ENCODE results near the gene LEO1.

The LEO1 gene

GRCh38 chr15:51952805-51953204, 18.8 kb downstream of the LEO1 start:
- CTCF ChIA-PET, result no interaction called here
- POLR2A ChIA-PET, result no interaction called here

DNA sequence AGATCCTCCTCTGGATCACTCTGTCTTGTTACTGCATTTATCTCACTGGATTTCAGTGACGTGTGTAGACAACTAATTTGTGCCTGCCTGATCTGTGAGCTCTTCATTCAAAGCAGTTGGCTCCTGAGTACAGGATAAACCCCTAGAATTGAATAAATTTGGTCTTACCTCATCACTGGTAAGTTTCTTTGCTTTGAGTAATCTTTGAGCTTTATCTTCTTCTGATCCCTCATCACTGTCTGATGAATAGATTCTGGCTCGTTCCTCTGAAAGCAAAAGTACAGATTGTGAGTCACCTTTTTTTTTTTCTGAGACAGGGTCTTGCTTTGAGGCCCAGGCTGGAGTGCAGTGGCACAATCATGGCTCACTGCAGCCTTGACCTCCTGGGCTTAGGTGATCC, 24.5 kb downstream of the LEO1 start:
- no peak for DNase-seq (ENCODE audit: extremely low spot score)
- TF ChIP-seq CTBP1 (IDR thresholded peaks at IDR 0.05; ENCODE audit: borderline replicate concordance), result no peak
- TF ChIP-seq FOXK2 (IDR thresholded peaks at IDR 0.05), result no peak
- no peak for TF ChIP-seq FOXM1 (IDR thresholded peaks at IDR 0.05; ENCODE audit: borderline replicate concordance)
- TF ChIP-seq BHLHE40 (IDR thresholded peaks at IDR 0.05; ENCODE audit: borderline replicate concordance), result no peak
- no peak for TF ChIP-seq PKNOX1 (IDR thresholded peaks at IDR 0.05)
- ChIA-PET POLR2A (no interaction called here), CTCF (no interaction called here)

More at GRCh38 chr15:51952805-51953204, 18.8 kb downstream of the LEO1 start:
- TF ChIP-seq NFRKB (IDR thresholded peaks at IDR 0.05) (no peak), HDGF (IDR thresholded peaks at IDR 0.05; ENCODE audit: borderline replicate concordance) (no peak), ARNT (IDR thresholded peaks at IDR 0.05) (no peak), BHLHE40 (IDR thresholded peaks at IDR 0.05; ENCODE audit: borderline replicate concordance) (no peak), L3MBTL2 (conservative IDR thresholded peaks at IDR 0.05) (no peak), CTBP1 (IDR thresholded peaks at IDR 0.05; ENCODE audit: borderline replicate concordance) (no peak), SP1 (IDR thresholded peaks at IDR 0.05) (no peak), TARDBP (IDR thresholded peaks at IDR 0.05) (no peak), PKNOX1 (IDR thresholded peaks at IDR 0.05) (no peak)
- no peak for DNase-seq (ENCODE audit: extremely low spot score)

DNA sequence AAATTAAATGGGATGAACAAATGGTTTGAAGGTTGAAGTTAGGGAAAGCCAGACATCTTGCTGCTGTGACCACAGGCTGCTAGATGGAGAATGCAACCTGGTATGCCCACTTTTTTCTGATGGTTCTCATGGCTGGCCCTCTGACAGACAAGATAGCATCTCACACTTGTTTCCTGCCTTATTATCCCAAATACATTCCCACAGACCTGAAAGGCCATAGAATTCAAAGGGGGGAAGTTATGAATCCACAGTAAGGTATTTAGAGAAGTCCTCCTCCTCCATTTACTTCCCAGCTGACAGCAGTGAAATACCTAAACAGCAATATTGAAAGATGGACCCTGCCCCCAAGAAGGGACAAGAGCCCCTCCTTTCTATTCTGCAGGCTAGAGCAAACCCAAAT, 32.4 kb downstream of the LEO1 start:
- CTCF ChIA-PET, result no interaction called here
- POLR2A ChIA-PET, result no interaction called here
- DNase-seq (ENCODE audit: extremely low spot score), result no peak
- no peak for TF ChIP-seq LEF1 (IDR thresholded peaks at IDR 0.05; ENCODE audit: borderline replicate concordance)
- no peak for TF ChIP-seq FOXK2 (IDR thresholded peaks at IDR 0.05)

GRCh38 chr15:51938286-51938685, 33.3 kb downstream of the LEO1 start:
- CTCF ChIA-PET, result no interaction called here
- DNase-seq (ENCODE audit: extremely low spot score), result no peak
- no peak for TF ChIP-seq CTBP1 (IDR thresholded peaks at IDR 0.05; ENCODE audit: borderline replicate concordance)
- no peak for TF ChIP-seq SP1 (IDR thresholded peaks at IDR 0.05)
- TF ChIP-seq NFRKB (IDR thresholded peaks at IDR 0.05), result no peak
- TF ChIP-seq TARDBP (IDR thresholded peaks at IDR 0.05), result no peak
- TF ChIP-seq ZNF384 (IDR thresholded peaks at IDR 0.05), result no peak
- TF ChIP-seq SUZ12 (IDR thresholded peaks at IDR 0.05), result no peak
- no peak for TF ChIP-seq ELF4 (IDR thresholded peaks at IDR 0.05)
- TF ChIP-seq PKNOX1 (IDR thresholded peaks at IDR 0.05), result no peak
- TF ChIP-seq FOXA1 (IDR thresholded peaks at IDR 0.05), result no peak
- no peak for TF ChIP-seq FOXK2 (IDR thresholded peaks at IDR 0.05)
- POLR2A ChIA-PET, result no interaction called here

- ChIA-PET POLR2A (no interaction called here), CTCF (no interaction called here)
Observed at GRCh38 chr15:51936105-51936478, 35.5 kb downstream of the LEO1 start.

DNA sequence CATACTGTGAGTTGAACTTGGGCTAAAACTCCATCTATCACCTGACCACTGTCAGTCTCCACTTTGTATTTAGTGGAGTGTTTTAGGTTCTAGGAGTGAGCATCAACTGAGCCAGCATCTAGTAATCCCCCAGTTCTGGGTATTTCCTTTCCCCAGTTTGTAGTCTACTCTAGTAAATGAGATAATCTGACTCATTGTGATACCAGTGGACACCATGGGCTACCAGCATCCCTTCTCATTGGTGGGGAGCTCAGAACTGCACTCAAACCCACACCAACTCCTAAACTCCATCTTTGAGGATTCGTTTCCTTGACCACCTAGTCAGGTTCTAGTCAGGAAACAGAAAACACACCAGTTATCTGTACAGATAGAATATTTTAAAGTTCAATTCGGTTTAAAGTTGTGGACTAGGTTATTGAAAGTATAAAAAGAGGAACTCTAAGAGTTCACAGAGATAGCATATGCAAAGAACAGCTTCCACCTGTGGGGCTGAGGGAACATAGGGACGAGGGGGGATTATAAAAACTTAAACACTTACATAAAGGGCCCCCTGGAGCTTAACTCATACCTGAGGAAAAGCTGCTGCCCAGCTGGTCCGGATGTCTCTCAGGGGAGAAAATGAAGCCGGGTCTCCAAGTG, 36.0 kb downstream of the LEO1 start:
- POLR2A ChIA-PET, result no interaction called here
- no peak for DNase-seq (ENCODE audit: extremely low spot score)
- CTCF ChIA-PET, result no interaction called here
- TF ChIP-seq ARNT (IDR thresholded peaks at IDR 0.05), result no peak
- TF ChIP-seq SP1 (IDR thresholded peaks at IDR 0.05), result no peak
- TF ChIP-seq FOXK2 (IDR thresholded peaks at IDR 0.05), result no peak
- no peak for TF ChIP-seq NFRKB (IDR thresholded peaks at IDR 0.05)
- no peak for TF ChIP-seq SUZ12 (IDR thresholded peaks at IDR 0.05)
- no peak for TF ChIP-seq HDGF (IDR thresholded peaks at IDR 0.05; ENCODE audit: borderline replicate concordance)
- no peak for TF ChIP-seq L3MBTL2 (conservative IDR thresholded peaks at IDR 0.05)
- TF ChIP-seq PKNOX1 (IDR thresholded peaks at IDR 0.05), result no peak
- no peak for TF ChIP-seq BHLHE40 (IDR thresholded peaks at IDR 0.05; ENCODE audit: borderline replicate concordance)
- no peak for TF ChIP-seq FOXM1 (IDR thresholded peaks at IDR 0.05; ENCODE audit: borderline replicate concordance)
- TF ChIP-seq FOXA1 (IDR thresholded peaks at IDR 0.05), result no peak
- TF ChIP-seq ZNF384 (IDR thresholded peaks at IDR 0.05), result no peak
- TF ChIP-seq ELF4 (IDR thresholded peaks at IDR 0.05), result no peak
- no peak for TF ChIP-seq CTBP1 (IDR thresholded peaks at IDR 0.05; ENCODE audit: borderline replicate concordance)
- TF ChIP-seq TARDBP (IDR thresholded peaks at IDR 0.05), result no peak
- TF ChIP-seq LEF1 (IDR thresholded peaks at IDR 0.05; ENCODE audit: borderline replicate concordance), result no peak

More at GRCh38 chr15:51936105-51936478, 35.5 kb downstream of the LEO1 start:
- no peak for DNase-seq (ENCODE audit: extremely low spot score)
- TF ChIP-seq FOXM1 (IDR thresholded peaks at IDR 0.05; ENCODE audit: borderline replicate concordance) (no peak), ARNT (IDR thresholded peaks at IDR 0.05) (no peak), SUZ12 (IDR thresholded peaks at IDR 0.05) (no peak), HDGF (IDR thresholded peaks at IDR 0.05; ENCODE audit: borderline replicate concordance) (no peak), FOXK2 (IDR thresholded peaks at IDR 0.05) (no peak), SP1 (IDR thresholded peaks at IDR 0.05) (no peak)
